IMR-90 (cell line): ENCODE measurements around the gene ZCWPW1. TPM values are rescaled to one million over a fixed set of nuclear protein-coding genes. Genes with fewer than 3 reads are reported as not detected.

Source experiments
- ATAC-seq: fragments of 200-7000 bp; cut with Tn5 transposase; 2 replicates; pipeline ENCODE4 v1.9.1; 2020; ENCODE audit warnings: low read depth, mild to moderate bottlenecking, moderate library complexity
- BruUV-seq: library from RNA; stranded (reverse); fragments of 400-500 nt; replicated peaks from 2 replicates; lab custom pipeline; 2021; lab: Mats Ljungman, UMichigan
- CTCF ChIA-PET: fragments of 300-600 bp; formaldehyde crosslinking; extraction: SDS; loops from one replicate; lab custom pipeline; 2021; ENCODE audit warnings: antibody characterized with exemption; lab: Yijun Ruan, JAX
- POLR2A ChIA-PET: fragments of 300-600 bp; sonication (Branson Sonifier 250); formaldehyde crosslinking; loops from one replicate; lab custom pipeline; 2022; ENCODE audit warnings: antibody characterized with exemption; ENCODE audit not compliant: unreplicated experiment; lab: Charles Lee
- DNase-seq: peaks from one replicate; pipeline ENCODE4 v3.0.0; 2013
- H2AFZ ChIP-seq: replicated peaks from 2 replicates; pipeline ENCODE3; 2013; ENCODE audit warnings: low read length, mild to moderate bottlenecking; ENCODE audit not compliant: poor library complexity
- H2AK5ac ChIP-seq: 2 replicates; pipeline ENCODE4 v1.6.1; 2013; ENCODE audit warnings: low read depth, low read length, inconsistent platforms
- H2AK9ac ChIP-seq: replicated peaks from 2 replicates; pipeline ENCODE3; 2013; ENCODE audit warnings: mild to moderate bottlenecking, low read depth, low read length, moderate library complexity; ENCODE audit not compliant: poor library complexity
- H2BK120ac ChIP-seq: 2 replicates; pipeline ENCODE4 v1.6.1; 2013; ENCODE audit warnings: low read depth, low read length, inconsistent platforms
- H2BK15ac ChIP-seq: 3 replicates; pipeline ENCODE4 v1.6.1; 2013; ENCODE audit warnings: low read depth, low read length, inconsistent platforms
- H2BK20ac ChIP-seq: 2 replicates; pipeline ENCODE4 v1.6.1; 2013; ENCODE audit warnings: low read depth, mild to moderate bottlenecking, inconsistent platforms, low read length, moderate library complexity
- H2BK5ac ChIP-seq: 2 replicates; pipeline ENCODE4 v1.6.1; 2013; ENCODE audit warnings: mild to moderate bottlenecking, low read depth, low read length, inconsistent platforms; ENCODE audit not compliant: poor library complexity, severe bottlenecking
- H3K14ac ChIP-seq: replicated peaks from 2 replicates; pipeline ENCODE4 v1.6.1; 2013; ENCODE audit warnings: low read depth, low read length, inconsistent platforms
- H3K18ac ChIP-seq: 2 replicates; pipeline ENCODE4 v1.6.1; 2013; ENCODE audit warnings: low read depth, low read length, control low read depth
- H3K23ac ChIP-seq: 2 replicates; pipeline ENCODE4 v1.6.1; 2013; ENCODE audit warnings: low read depth, low read length, inconsistent platforms
- H3K27ac ChIP-seq: 2 replicates; pipeline ENCODE4 v1.5.1; 2013; ENCODE audit warnings: mild to moderate bottlenecking, control low read depth, low read length; ENCODE audit not compliant: insufficient read depth
- H3K27me3 ChIP-seq: 2 replicates; pipeline ENCODE4 v1.6.1; 2013; ENCODE audit warnings: low read length; ENCODE audit not compliant: control insufficient read depth, insufficient read depth
- H3K36me3 ChIP-seq: 2 replicates; pipeline ENCODE4 v1.6.1; 2013; ENCODE audit warnings: low read length, mixed read lengths; ENCODE audit not compliant: control insufficient read depth, insufficient read depth
- H3K4ac ChIP-seq: 2 replicates; pipeline ENCODE4 v1.6.1; 2013; ENCODE audit warnings: low read depth, low read length, inconsistent platforms
- H3K4me1 ChIP-seq: 2 replicates; pipeline ENCODE4 v1.6.1; 2013; ENCODE audit warnings: low read length, mixed read lengths; ENCODE audit not compliant: control insufficient read depth, insufficient read depth
- H3K4me2 ChIP-seq: 2 replicates; pipeline ENCODE4 v1.6.1; 2013; ENCODE audit warnings: low read depth, mild to moderate bottlenecking, control low read depth, low read length, moderate library complexity
- H3K4me3 ChIP-seq: 2 replicates; pipeline ENCODE4 v1.5.1; 2013; ENCODE audit warnings: low read depth, mild to moderate bottlenecking, control low read depth, low read length, moderate library complexity; ENCODE audit not compliant: insufficient read depth
- H3K56ac ChIP-seq: 2 replicates; pipeline ENCODE4 v1.6.1; 2013; ENCODE audit warnings: low read length, inconsistent platforms; ENCODE audit not compliant: insufficient read depth; ENCODE audit errors: extremely low read depth
- H3K79me1 ChIP-seq, 2 experiments: 2 replicates each; pipeline ENCODE4 v1.6.1; 2013; ENCODE audit warnings: low read length in 2 of 2, inconsistent platforms in 1 of 2, low read depth in 1 of 2
- H3K9ac ChIP-seq: 2 replicates; pipeline ENCODE4 v1.6.1; 2013; ENCODE audit warnings: low read depth, low read length, control low read depth
- H3K9me1 ChIP-seq: 2 replicates; pipeline ENCODE4 v1.6.1; 2013; ENCODE audit warnings: low read length, inconsistent platforms; ENCODE audit not compliant: insufficient read depth
- H3K9me3 ChIP-seq: 2 replicates; pipeline ENCODE4 v1.6.1; 2013; ENCODE audit warnings: low read length; ENCODE audit not compliant: control insufficient read depth, insufficient read depth
- H4K20me1 ChIP-seq: 2 replicates; pipeline ENCODE4 v1.6.1; 2013; ENCODE audit warnings: low read length, inconsistent platforms; ENCODE audit not compliant: insufficient read depth
- H4K5ac ChIP-seq: 2 replicates; pipeline ENCODE4 v1.6.1; 2013; ENCODE audit warnings: mild to moderate bottlenecking, low read depth, low read length, control low read depth
- H4K8ac ChIP-seq, 2 experiments: 2 replicates each; pipeline ENCODE4 v1.6.1; 2013; ENCODE audit warnings: low read depth in 2 of 2, low read length in 2 of 2, control low read depth in 1 of 2, inconsistent platforms in 1 of 2
- H4K91ac ChIP-seq: 2 replicates; pipeline ENCODE4 v1.6.1; 2013; ENCODE audit warnings: low read depth, low read length, inconsistent platforms; ENCODE audit not compliant: insufficient read depth
- CHD1 ChIP-seq: IDR thresholded peaks from 2 replicates; pipeline ENCODE4 v1.6.1; 2012; ENCODE audit warnings: low read depth, low read length, improper control_type of control experiment
- FOS ChIP-seq: fragments of 150-350 bp; IDR thresholded peaks from 2 replicates; pipeline ENCODE4 v1.6.1; 2016; ENCODE audit warnings: low read depth, low read length
- MAFK ChIP-seq: IDR thresholded peaks from 2 replicates; pipeline ENCODE4 v1.6.1; 2012; ENCODE audit warnings: low read depth, low read length, improper control_type of control experiment
- MAZ ChIP-seq: IDR thresholded peaks from 2 replicates; pipeline ENCODE4 v1.6.1; 2012; ENCODE audit warnings: low read depth, mild to moderate bottlenecking, low read length, improper control_type of control experiment, moderate library complexity, borderline replicate concordance
- MXI1 ChIP-seq: IDR thresholded peaks from 2 replicates; pipeline ENCODE4 v1.6.1; 2012; ENCODE audit warnings: low read depth, mild to moderate bottlenecking, low read length, moderate library complexity, borderline replicate concordance
- NFE2L2 ChIP-seq: fragments of 150-350 bp; IDR thresholded peaks from 2 replicates; pipeline ENCODE4 v1.6.1; 2016; ENCODE audit warnings: low read depth, mild to moderate bottlenecking, low read length
- POLR2A ChIP-seq: IDR thresholded peaks from 2 replicates; pipeline ENCODE4 v1.6.1; 2012; ENCODE audit warnings: mild to moderate bottlenecking, low read depth, low read length
- SMC3 ChIP-seq: fragments of 150-350 bp; IDR thresholded peaks from 2 replicates; pipeline ENCODE4 v1.6.1; 2016; ENCODE audit warnings: low read depth, mild to moderate bottlenecking, antibody characterized with exemption, low read length, moderate library complexity
- WGBS, 2 experiments: methylation state at CpG; one replicate each; pipeline versions ENCODE4 v1.1.5 to v1.1.7; 2013; ENCODE audit warnings: missing lambda C conversion rate in 2 of 2; ENCODE audit not compliant: insufficient read length in 1 of 2; ENCODE audit errors: extremely low coverage in 2 of 2; 5-methylcytosine and 5-hydroxymethylcytosine counted together
- dilution Hi-C: fragments of 300-500 bp; cut with HindIII; formaldehyde crosslinking; loops from one replicate; pipeline ENCODE4 v1.14.3; 2018; ENCODE audit warnings: low sequenced_read_pairs; ENCODE audit not compliant: unreplicated experiment
- in situ Hi-C: fragments of 300-500 bp; cut with MboI; formaldehyde crosslinking; loops from 3 replicates; pipeline ENCODE4 v1.14.3; 2019; ENCODE audit warnings: low sequenced_read_pairs, inconsistent platforms, mixed read lengths
- intact Hi-C: fragments of 100-400 bp; cut with micrococcal nuclease; formaldehyde crosslinking; loops from 2 replicates; pipeline ENCODE4 v1.10.0; 2022
- polyA plus RNA-seq, 3 experiments: library from polyadenylated mRNA; depleted of rRNA; stranded (reverse); fragments of >200 nt; gene quantifications; 2 replicates each; pipeline ENCODE4 v1.2.3, GENCODE V29; 2012; ENCODE audit warnings: low replicate concordance in 1 of 3
- total RNA-seq: library from RNA; depleted of rRNA; stranded (reverse); fragments of >200 nt; gene quantifications from 2 replicates; pipeline ENCODE4 v1.2.3, GENCODE V29; 2012
- TF ChIP-seq, protein P1 (sequence below): fragments of 150-350 bp; IDR thresholded peaks from 2 replicates; pipeline ENCODE4 v1.6.1; 2016; ENCODE audit warnings: low read depth, mild to moderate bottlenecking, low read length, moderate library complexity, borderline replicate concordance

Gene ZCWPW1
- total and polyA plus RNA-seq, 2 of the 4 experiments (the other 2 are of a cell fraction): 0.72 to 1.3 TPM

DNA sequence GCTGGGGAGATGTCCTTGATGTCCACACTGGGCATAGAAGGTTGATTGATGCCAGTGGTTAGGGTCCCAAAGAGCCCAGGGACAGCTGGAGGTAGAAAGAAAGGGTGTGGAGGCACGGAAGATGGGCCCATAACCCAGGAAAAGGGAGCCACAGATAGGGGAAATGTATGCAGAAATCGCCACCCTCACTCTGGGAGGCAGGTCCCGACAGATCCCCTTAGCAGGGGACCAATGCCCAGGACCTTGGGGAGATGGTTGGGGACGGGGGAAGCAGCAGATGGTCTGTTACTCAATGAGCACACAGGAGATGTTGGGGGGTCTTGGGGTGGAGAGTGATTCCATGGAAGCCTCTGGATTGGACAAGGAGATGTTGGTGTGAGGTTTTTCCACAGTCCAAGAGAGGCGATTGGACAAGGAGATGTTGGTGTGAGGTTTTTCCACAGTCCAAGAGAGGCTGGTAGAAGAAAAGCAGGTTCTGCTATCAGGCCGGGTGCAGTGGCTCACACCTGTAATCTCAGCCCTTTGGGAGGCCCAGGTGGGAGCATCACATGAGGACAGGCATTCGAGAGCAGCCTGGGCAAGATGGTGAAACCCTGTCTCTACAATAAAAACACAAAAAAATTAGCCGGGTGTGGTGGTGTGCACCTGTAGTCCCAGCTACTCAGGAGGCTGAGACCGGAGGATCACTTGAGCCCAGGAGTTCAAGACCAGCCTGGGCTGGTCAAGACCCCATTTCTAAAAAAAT, 14.8 kb upstream of the ZCWPW1 start (continued):
- TF ChIP-seq MAFK: no peak
- TF ChIP-seq CHD1: no peak

DNA sequence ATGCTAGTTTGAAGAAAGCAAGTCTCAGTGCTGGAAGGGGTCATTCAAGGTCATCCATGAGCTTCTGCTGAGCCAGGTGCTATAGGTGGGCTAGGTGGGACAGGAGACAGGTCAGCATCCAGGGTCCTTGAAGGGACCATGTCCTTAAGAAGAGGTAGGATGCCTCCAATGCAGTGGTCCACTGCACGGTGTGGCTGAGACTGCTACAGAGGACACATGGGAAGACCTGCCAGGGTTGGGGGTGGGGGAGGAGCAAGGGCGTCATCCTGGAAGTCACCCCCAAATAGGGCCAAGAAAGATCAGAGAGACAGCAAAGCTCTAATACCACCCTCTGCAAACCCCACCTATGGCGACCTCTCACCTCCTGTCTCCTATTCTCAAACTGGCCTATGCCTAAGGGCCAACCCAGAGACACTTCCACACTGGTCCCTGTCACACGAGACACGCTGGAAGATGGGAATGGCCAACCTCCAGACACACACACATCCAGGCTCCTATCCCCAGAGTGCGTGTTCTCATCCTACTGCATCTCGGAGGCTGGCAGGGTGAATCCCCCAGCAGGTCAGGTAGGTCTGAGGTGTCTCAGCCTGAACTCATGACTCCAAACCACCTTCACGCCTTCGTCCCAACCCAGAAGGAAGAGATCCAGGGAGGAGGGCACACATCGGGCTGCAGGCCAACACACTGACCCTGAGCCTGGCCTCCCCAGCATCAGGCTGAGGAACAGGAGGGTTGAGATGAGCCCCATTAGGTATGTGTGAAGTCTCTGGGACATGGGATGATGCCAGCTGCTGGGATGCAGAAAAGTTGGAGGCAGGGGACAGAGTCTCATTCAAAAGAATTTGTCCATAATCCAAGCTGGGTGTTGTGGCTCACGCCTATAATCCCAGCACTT, 13.4 kb upstream of the ZCWPW1 start:
- H3K18ac ChIP-seq: no peak overlapping the region
- H4K8ac ChIP-seq: peak overlapping the region in 1 of 2 experiments; percentile 16; a peak in 1 of 4 replicates
- no peak overlapping the region for H3K56ac ChIP-seq
- H2AFZ ChIP-seq: peak overlapping the region; percentile 63
- 100% methylated on average over 3 of the region's 11 CpGs; no CpG with 5 or more reads in 1 of the 2 experiments for WGBS, 2 experiments
- H3K9me3 ChIP-seq: no peaks in the 10 kb centered on the region
- H2BK5ac ChIP-seq: peak overlapping the region; percentile 43
- no peak overlapping the region for H4K5ac ChIP-seq
- H3K36me3 ChIP-seq: no peaks in the 10 kb centered on the region
- peak overlapping the region; percentile 83 for H2BK20ac ChIP-seq
- H2BK15ac ChIP-seq: peak overlapping the region; percentile 76; the same call in 1 of the 3 replicates
- no peaks in the 10 kb centered on the region for H4K20me1 ChIP-seq
- in situ Hi-C loops: loop anchor here (25.0 kb wide), 1 partner anchor 670 kb away; no protein-coding TSS in a partner anchor
- dilution Hi-C loops: no loop called here
- H3K79me1 ChIP-seq: peaks cover 0 to 10% of the 10 kb centered on the region in 2 experiments; a peak in 2 of 4 replicates
- no peak overlapping the region for H3K4me3 ChIP-seq
- H4K91ac ChIP-seq: peak overlapping the region; percentile 50
- H2AK9ac ChIP-seq: peak overlapping the region; percentile 9
- POLR2A ChIA-PET: no interaction called here
- H3K14ac ChIP-seq: no peak overlapping the region
- peak overlapping the region; percentile 54 for H2BK120ac ChIP-seq
- DNase-seq (no peak), ATAC-seq (no peak)
- no peak overlapping the region for H3K9ac ChIP-seq
- peak overlapping the region; percentile 38; the same call in 1 of the 2 replicates for H3K23ac ChIP-seq
- no peak overlapping the region for H3K4me2 ChIP-seq
- no peaks in the 10 kb centered on the region for H3K27me3 ChIP-seq
- peak overlapping the region; percentile 80 for H3K4ac ChIP-seq
- CTCF ChIA-PET: no interaction called here
- peak overlapping the region; percentile 41; the same call in 1 of the 2 replicates for H3K27ac ChIP-seq
- intact Hi-C loops: no loop called here
- H2AK5ac ChIP-seq: peak overlapping the region; percentile 93
- peaks cover 30% of the 10 kb centered on the region for H3K9me1 ChIP-seq
- BruUV-seq: no TSS peak
- peaks cover 27% of the 10 kb centered on the region for H3K4me1 ChIP-seq
- TF ChIP-seq SMC3 (no peak), NFE2L2 (no peak), MXI1 (no peak), FOS (no peak), MAFK (no peak), POLR2A (no peak), MAZ (no peak)
- TF ChIP-seq, protein P1, sequence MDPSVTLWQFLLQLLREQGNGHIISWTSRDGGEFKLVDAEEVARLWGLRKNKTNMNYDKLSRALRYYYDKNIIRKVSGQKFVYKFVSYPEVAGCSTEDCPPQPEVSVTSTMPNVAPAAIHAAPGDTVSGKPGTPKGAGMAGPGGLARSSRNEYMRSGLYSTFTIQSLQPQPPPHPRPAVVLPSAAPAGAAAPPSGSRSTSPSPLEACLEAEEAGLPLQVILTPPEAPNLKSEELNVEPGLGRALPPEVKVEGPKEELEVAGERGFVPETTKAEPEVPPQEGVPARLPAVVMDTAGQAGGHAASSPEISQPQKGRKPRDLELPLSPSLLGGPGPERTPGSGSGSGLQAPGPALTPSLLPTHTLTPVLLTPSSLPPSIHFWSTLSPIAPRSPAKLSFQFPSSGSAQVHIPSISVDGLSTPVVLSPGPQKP: no peak
